VCaP (cell line): ENCODE data around the gene TSNAX.
A peak's percentile ranks its signal among the peaks of the same experiment; 100 is the strongest.
"Not testable (repeated sequence)": the region's sequence is repeated elsewhere in the genome, so short reads cannot be mapped to it uniquely, and the experiment has no call there.

ENCODE experiments used
- H3K27ac ChIP-seq: fragments of 450-650 bp; 2 replicates; pipeline ENCODE4 v1.5.1; 2017
- CTCF ChIP-seq: fragments of 450-650 bp; conservative IDR thresholded peaks from 2 replicates; pipeline ENCODE4 v1.5.1; 2017; ENCODE audit warnings: mild to moderate bottlenecking, moderate library complexity

Gene TSNAX

DNA sequence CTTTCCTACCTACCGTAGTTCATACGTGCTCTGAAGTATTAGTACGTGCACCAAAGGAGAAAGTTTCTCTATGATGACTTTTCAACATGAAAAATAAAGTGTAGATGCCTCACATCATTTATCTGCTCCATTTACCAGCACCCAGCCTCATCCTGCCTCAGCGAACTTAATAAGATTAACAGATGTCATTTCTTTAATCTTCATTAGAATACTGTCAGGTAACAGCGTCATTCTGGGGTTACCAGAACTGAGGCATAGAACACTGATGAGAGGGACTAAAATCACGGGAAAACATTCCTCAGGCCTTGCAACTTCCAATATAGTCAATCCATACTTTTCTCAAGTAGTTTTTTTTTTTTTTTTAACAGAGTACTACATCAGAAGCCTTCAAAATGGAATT lies 54.9 kb downstream of the TSNAX start:
- TF ChIP-seq CTCF: no peak

GRCh38 chr1:231584117-231584516 lies 55.6 kb downstream of the TSNAX start:
- TF ChIP-seq CTCF: peak; percentile 46

More for the DNA sequence above, 54.9 kb downstream of the TSNAX start:
- no peak overlapping the region for H3K27ac ChIP-seq

GRCh38 chr1:231584921-231585320 lies 56.5 kb downstream of the TSNAX start:
- no peak overlapping the region for H3K27ac ChIP-seq
- no peak for TF ChIP-seq CTCF

More at GRCh38 chr1:231584117-231584516, 55.6 kb downstream of the TSNAX start:
- H3K27ac ChIP-seq: no peak overlapping the region

GRCh38 chr1:231590453-231591198 lies 62.2 kb downstream of the TSNAX start:
- TF ChIP-seq CTCF: peak; percentile 89
- H3K27ac ChIP-seq: no peak overlapping the region

GRCh38 chr1:231591466-231591865 lies 63.0 kb downstream of the TSNAX start:
- no peak overlapping the region for H3K27ac ChIP-seq
- TF ChIP-seq CTCF: no peak

DNA sequence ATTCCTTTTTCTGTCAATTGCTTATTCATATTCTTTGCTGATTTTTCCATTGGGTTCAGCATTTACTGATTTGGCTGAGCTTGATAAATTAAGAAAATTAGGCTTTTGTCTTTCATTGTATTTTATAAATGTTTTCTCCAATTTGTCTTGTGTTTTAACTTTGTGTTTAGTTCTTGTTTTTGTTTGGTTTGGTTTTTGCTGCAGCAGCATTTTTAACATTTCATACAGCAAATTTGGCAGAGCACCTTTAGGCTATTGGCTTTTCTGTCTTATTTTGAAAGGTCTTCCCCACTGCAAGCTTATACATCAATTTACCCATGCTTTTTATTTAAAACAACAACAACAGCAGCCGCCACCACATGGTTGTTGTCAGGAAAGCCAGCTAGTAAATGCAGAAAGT lies 64.3 kb downstream of the TSNAX start:
- no peak for TF ChIP-seq CTCF
- no peak overlapping the region for H3K27ac ChIP-seq

- not testable (repeated sequence) for H3K27ac ChIP-seq
Observed at GRCh38 chr1:231593264-231593663, 64.8 kb downstream of the TSNAX start.

DNA sequence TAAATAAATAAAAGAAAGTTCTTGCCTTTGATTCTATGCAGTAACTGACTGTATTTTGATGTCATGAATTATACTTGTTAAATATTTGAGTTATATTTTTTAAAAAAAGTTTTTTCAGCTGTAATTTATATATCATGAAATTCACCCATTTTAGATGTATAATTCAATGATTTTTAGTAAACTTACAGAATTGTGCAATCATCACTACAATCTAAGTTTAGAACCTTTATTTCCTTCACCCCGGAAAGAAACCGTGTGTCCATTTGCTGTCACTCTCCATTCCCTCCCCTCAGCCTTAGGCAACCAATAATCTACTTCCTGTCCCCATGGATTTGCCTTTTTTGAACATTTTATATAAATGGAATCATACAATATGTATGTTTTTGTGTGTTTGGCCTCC lies 65.7 kb downstream of the TSNAX start:
- TF ChIP-seq CTCF: no peak
- H3K27ac ChIP-seq: no peak overlapping the region
